Thoracic aorta (tissue), 2 donors: ENCODE results near the gene MYL3. TPM values are rescaled to one million over a fixed set of nuclear protein-coding genes. Genes with fewer than 3 reads are reported as not detected.

Source experiments
- ATAC-seq: fragments of 150-250 bp; one replicate; pipeline ENCODE4 v1.8.0; 2017; ENCODE audit warnings: low read depth; ENCODE audit not compliant: insufficient number of reproducible peaks, low FRiP score
- DNase-seq: peaks from one replicate; pipeline ENCODE4 v3.0.0-alpha.2; 2020; ENCODE audit warnings: low spot score
- H3K27ac ChIP-seq, 2 donors: fragments of 200-600 bp; sonication (generic); 1 replicate in 1 of 2; 2 replicates in 1 of 2; pipeline ENCODE4 v1.5.1; 2016; ENCODE audit warnings: mild to moderate bottlenecking in 2 of 2, moderate library complexity in 2 of 2
- H3K27me3 ChIP-seq: fragments of 200-600 bp; sonication (generic); replicated peaks from 2 replicates; pipeline ENCODE4 v1.6.0; 2016; ENCODE audit warnings: mild to moderate bottlenecking; ENCODE audit not compliant: insufficient read depth
- H3K36me3 ChIP-seq: fragments of 200-600 bp; sonication (generic); one replicate; pipeline ENCODE4 v1.5.1; 2016
- H3K4me1 ChIP-seq, 2 donors: fragments of 200-600 bp; sonication (generic); 1 replicate in 1 of 2; 2 replicates in 1 of 2; pipeline versions ENCODE4 v1.5.1 to v1.6.0; 2016; ENCODE audit warnings: low read depth in 2 of 2, mild to moderate bottlenecking in 1 of 2; ENCODE audit not compliant: control insufficient read depth in 1 of 2
- H3K4me3 ChIP-seq: fragments of 200-600 bp; sonication (generic); 2 replicates; pipeline ENCODE4 v1.5.1; 2016; ENCODE audit warnings: mild to moderate bottlenecking
- H3K9me3 ChIP-seq: fragments of 200-600 bp; sonication (generic); 2 replicates; pipeline ENCODE4 v1.5.1; 2016
- total RNA-seq, 2 donors: library from RNA; depleted of rRNA; stranded (reverse); fragments of >200 nt; gene quantifications; one replicate each; pipeline versions ENCODE4 v1.1.0 to v1.2.3, GENCODE V29; 2016
- TF ChIP-seq, protein P1 (sequence below): fragments of 200-600 bp; sonication (generic); IDR thresholded peaks from one replicate; pipeline ENCODE4 v1.5.1; 2019; ENCODE audit warnings: antibody characterized with exemption

Gene MYL3
- total RNA-seq, 2 donors from 2014 or later = 1.5 TPM; not detected in 1

DNA sequence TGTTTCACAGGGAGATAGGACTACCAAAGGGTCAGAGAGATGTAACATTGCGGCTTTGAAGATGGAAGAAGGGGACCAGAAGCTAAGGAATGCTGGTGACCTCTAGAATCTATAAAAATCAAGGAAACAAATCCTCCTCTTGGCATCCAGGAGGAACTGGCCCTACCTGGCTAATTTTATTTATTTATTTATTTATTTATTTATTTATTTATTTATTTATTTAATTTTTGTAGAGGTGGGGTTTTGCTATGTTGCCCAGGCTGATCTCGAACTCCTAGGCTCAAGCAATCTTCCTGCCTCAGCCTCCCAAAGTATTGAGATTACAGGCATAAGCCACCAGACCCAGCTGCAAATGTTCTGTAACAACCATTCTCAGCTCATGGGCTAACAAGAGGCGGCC lies 19.7 kb downstream of the MYL3 start:
- ATAC-seq = no peak
- TF ChIP-seq, protein P1, sequence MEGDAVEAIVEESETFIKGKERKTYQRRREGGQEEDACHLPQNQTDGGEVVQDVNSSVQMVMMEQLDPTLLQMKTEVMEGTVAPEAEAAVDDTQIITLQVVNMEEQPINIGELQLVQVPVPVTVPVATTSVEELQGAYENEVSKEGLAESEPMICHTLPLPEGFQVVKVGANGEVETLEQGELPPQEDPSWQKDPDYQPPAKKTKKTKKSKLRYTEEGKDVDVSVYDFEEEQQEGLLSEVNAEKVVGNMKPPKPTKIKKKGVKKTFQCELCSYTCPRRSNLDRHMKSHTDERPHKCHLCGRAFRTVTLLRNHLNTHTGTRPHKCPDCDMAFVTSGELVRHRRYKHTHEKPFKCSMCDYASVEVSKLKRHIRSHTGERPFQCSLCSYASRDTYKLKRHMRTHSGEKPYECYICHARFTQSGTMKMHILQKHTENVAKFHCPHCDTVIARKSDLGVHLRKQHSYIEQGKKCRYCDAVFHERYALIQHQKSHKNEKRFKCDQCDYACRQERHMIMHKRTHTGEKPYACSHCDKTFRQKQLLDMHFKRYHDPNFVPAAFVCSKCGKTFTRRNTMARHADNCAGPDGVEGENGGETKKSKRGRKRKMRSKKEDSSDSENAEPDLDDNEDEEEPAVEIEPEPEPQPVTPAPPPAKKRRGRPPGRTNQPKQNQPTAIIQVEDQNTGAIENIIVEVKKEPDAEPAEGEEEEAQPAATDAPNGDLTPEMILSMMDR = no peak
- DNase-seq = no peak
- Histone ChIP-seq H3K27ac (no peak overlapping the region), H3K9me3 (peaks cover 19% of the 10 kb centered on the region), H3K27me3 (no peaks in the 10 kb centered on the region), H3K4me3 (no peak overlapping the region), H3K36me3 (no peaks in the 10 kb centered on the region), H3K4me1 (peaks cover 10 to 28% of the 10 kb centered on the region in 2 donors)

DNA sequence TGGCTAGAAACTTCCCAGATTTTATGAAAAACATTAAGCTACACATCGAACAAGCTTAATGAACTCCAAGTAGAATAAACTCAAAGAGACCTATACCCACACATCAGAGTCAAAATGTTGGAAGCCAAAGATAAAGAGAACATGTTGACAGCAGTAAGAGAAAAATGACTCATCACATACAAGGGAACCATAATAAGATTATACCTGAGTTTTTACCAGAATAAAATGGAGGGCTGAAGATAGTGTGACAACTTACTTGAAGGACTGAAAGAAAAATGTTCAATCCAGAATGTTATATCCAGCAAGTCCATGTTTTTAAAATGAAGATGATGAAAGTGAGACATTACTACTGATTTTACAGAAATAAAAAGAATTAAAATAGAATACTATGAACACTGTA lies 22.8 kb downstream of the MYL3 start:
- Histone ChIP-seq H3K9me3 (peaks cover 23% of the 10 kb centered on the region), H3K27ac (no peak overlapping the region), H3K4me3 (no peak overlapping the region), H3K4me1 (peaks cover 4 to 6% of the 10 kb centered on the region in 2 donors), H3K36me3 (no peaks in the 10 kb centered on the region), H3K27me3 (no peaks in the 10 kb centered on the region)
- ATAC-seq (no peak), DNase-seq (no peak)
- TF ChIP-seq, protein P1 = no peak

DNA sequence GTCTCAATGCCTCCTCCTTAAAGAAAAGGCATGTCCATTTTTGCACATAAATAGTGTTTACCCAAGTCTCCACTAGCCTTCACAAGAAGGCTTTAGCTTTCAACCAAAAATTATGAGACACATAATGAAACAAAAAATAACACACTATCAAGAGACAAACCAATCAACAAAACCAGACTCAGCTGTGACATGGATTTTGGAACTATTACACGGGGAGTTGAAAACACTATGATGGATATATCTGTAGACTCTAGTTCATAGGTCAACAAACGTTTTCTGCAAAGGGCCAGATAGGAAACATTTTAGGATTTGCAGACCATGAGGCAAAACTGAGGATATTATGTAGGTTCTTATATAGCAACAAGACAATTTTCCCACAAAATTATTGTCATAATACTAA lies 24.9 kb downstream of the MYL3 start:
- Histone ChIP-seq H3K27me3 (no peaks in the 10 kb centered on the region), H3K27ac (no peak overlapping the region), H3K4me1 (no peaks in the 10 kb centered on the region), H3K4me3 (no peak overlapping the region), H3K9me3 (peaks cover 23% of the 10 kb centered on the region), H3K36me3 (no peaks in the 10 kb centered on the region)
- ATAC-seq = no peak
- TF ChIP-seq, protein P1 = no peak
- no peak for DNase-seq

DNA sequence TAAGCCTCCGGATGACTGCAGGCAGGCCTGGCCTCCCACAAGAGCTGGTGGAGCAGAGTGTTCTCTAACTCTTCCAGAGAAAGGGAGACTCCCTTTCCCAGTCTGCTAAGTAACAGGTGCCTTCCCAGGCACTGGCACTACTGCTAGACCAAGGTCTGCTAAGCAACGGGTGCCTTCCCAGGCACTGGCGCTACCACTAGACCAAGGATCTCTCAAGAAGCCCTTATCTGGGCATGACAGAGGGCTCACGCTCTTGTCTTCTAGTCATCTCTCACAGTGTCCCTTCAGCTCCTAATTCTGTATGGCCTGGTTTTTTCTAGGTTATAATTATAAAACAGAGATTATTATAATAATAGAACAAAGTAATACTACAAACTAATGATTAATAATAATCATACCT lies 27.8 kb downstream of the MYL3 start:
- no peaks in the 10 kb centered on the region for H3K36me3 ChIP-seq
- peaks cover 13% of the 10 kb centered on the region for H3K9me3 ChIP-seq
- no peak overlapping the region for H3K4me3 ChIP-seq
- DNase-seq = no peak
- no peak overlapping the region for H3K27ac ChIP-seq
- no peaks in the 10 kb centered on the region for H3K27me3 ChIP-seq
- TF ChIP-seq, protein P1 = no peak
- no peaks in the 10 kb centered on the region for H3K4me1 ChIP-seq
- ATAC-seq = no peak

DNA sequence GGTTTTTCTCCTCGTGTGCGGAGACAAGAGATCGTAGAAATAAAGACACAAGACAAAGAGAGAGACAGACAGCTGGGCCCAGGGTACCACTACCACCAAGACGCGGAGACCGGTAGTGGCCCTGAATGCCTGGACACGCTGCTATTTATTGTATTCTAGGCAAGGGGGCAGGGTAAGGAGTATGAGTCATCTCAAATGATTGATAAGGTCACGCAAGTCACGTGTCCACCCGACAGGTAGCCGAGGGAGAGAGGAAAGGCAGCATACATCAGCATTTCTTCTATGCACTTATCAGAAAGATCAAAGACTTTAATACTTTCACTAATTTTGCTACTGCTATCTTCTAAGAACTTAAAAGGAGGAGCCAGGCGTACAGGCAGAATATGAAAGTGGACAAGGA lies 28.2 kb downstream of the MYL3 start:
- Histone ChIP-seq H3K4me1 (no peaks in the 10 kb centered on the region), H3K36me3 (no peaks in the 10 kb centered on the region)
- ATAC-seq = no peak

More for the DNA sequence above, 28.2 kb downstream of the MYL3 start:
- no peak for DNase-seq
- H3K27ac ChIP-seq = no peak overlapping the region
- TF ChIP-seq, protein P1 = no peak
- peaks cover 11% of the 10 kb centered on the region for H3K9me3 ChIP-seq
- H3K27me3 ChIP-seq = no peaks in the 10 kb centered on the region
- no peak overlapping the region for H3K4me3 ChIP-seq
